H1 (cell line): Measurements from ENCODE around the gene PCDHA1. TPM values are rescaled to one million over a fixed set of nuclear protein-coding genes. Genes with fewer than 3 reads are reported as not detected.

Experiments used
- CREB1 ChIP-seq: IDR thresholded peaks from 2 replicates; pipeline ENCODE4 v1.6.1; 2012; ENCODE audit warnings: inconsistent platforms
- JUND ChIP-seq: IDR thresholded peaks from 2 replicates; pipeline ENCODE4 v1.6.1; 2011; ENCODE audit warnings: mild to moderate bottlenecking, improper control_type of control experiment, low read length
- KDM5A ChIP-seq: fragments of 200-600 bp; IDR thresholded peaks from 2 replicates; pipeline ENCODE4 v1.7.1; 2012; ENCODE audit warnings: mild to moderate bottlenecking, low read length, inconsistent platforms, mixed read lengths
- MAFK ChIP-seq: IDR thresholded peaks from 2 replicates; pipeline ENCODE4 v1.6.1; 2012; ENCODE audit warnings: low read depth, mild to moderate bottlenecking, improper control_type of control experiment, low read length
- MAX ChIP-seq: IDR thresholded peaks from 2 replicates; pipeline ENCODE4 v1.6.1; 2012; ENCODE audit warnings: inconsistent platforms
- NANOG ChIP-seq: IDR thresholded peaks from 2 replicates; pipeline ENCODE4 v1.6.1; 2011; ENCODE audit warnings: low read length, low read depth, mild to moderate bottlenecking, inconsistent platforms; ENCODE audit not compliant: insufficient read depth, poor library complexity, severe bottlenecking
- RNF2 ChIP-seq: fragments of 200-900, 300-1000 bp; sonication (generic); IDR thresholded peaks from 2 replicates; pipeline ENCODE4 v1.7.1; 2016; ENCODE audit warnings: borderline replicate concordance, low read depth, mild to moderate bottlenecking, antibody characterized with exemption, low read length; ENCODE audit not compliant: poor library complexity, severe bottlenecking; ENCODE audit errors: missing control alignments
- TAF1 ChIP-seq: IDR thresholded peaks from 2 replicates; pipeline ENCODE4 v1.6.1; 2011; ENCODE audit warnings: mild to moderate bottlenecking, low read depth, low read length
- TBP ChIP-seq: IDR thresholded peaks from 2 replicates; pipeline ENCODE4 v1.6.1; 2011; ENCODE audit warnings: low read depth, low read length, improper control_type of control experiment
- polyA plus RNA-seq, 7 experiments: library from polyadenylated mRNA; depleted of rRNA in 3 of 7; stranded (reverse) in 5 of 7; unstranded in 2 of 7; fragments of >200 nt in 5 of 7; fragments of 200-250 nt in 2 of 7; gene quantifications; 1 replicate in 5 of 7; 2 replicates in 1 of 7; 4 replicates in 1 of 7; pipeline versions ENCODE4 v1.2.1 to v1.2.3, GENCODE V29; 2011 to 2013; ENCODE audit warnings: missing spikeins in 2 of 7, mixed read lengths in 2 of 7
- total RNA-seq: library from RNA; stranded (reverse); fragmentation: NEBNext Ultra II Directional; extraction: Animal tissue kit (Norgen Biotek cat#: 25700); gene quantifications from 2 replicates; pipeline ENCODE4 v1.2.1, GENCODE V29; 2021

PCDHA1 gene
- total and polyA plus RNA-seq, 2 of the 8 experiments (the other 6 are each of a cell fraction or from before 2014, with no cell fraction given), result 0.23 to 0.50 TPM

- TF ChIP-seq RNF2, result no peak
- TF ChIP-seq KDM5A, result no peak
- peak; percentile 83 for TF ChIP-seq JUND
- TF ChIP-seq MAFK, result peak; percentile 27; the same call in 1 of the 2 replicates
- no peak for TF ChIP-seq CREB1
- peak; percentile 32 for TF ChIP-seq TBP
- peak; percentile 20 for TF ChIP-seq NANOG
- peak; percentile 47; the same call in 1 of the 2 replicates for TF ChIP-seq MAX
- TF ChIP-seq TAF1, result peak; percentile 52; the same call in 1 of the 2 replicates
Measured at GRCh38 chr5:141003791-141004611, 218.1 kb downstream of the PCDHA1 start (continued).
